ENCODE data around the gene SEC14L1.

Gene SEC14L1

GRCh38 chr17:77164483-77165091 is 23.8 kb downstream of the SEC14L1 start:
- DNase-seq, result no peak

DNA sequence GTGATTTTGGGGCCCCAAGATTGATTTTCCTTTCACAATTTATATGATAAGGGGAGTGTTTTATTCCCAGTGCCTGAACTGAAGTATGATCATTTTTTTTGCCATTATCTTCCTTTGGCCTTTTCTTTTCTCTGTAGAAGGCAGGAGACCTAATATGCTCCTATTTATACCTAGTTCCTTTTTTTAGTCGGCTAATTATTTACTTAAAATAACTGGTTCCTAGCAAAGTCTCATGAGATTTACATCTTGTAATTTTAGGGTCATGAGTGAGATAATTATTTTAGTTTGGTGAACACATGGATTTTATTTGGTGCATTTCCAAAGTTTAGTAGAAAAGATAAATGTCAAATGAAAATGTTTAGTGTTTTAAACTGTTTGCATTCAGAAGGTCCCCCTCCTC is 24.8 kb downstream of the SEC14L1 start:
- DNase-seq, result no peak

- DNase-seq, result no peak
Observed at GRCh38 chr17:77167472-77168306, 26.9 kb downstream of the SEC14L1 start.

GRCh38 chr17:77173104-77173503 is 32.3 kb downstream of the SEC14L1 start:
- DNase-seq, result no peak

- no peak for DNase-seq
Observed at GRCh38 chr17:77174928-77175661, 34.3 kb downstream of the SEC14L1 start.

GRCh38 chr17:77177002-77177741 is 36.4 kb downstream of the SEC14L1 start:
- no peak for DNase-seq

GRCh38 chr17:77178050-77178449 is 37.3 kb downstream of the SEC14L1 start:
- no peak for DNase-seq

DNA sequence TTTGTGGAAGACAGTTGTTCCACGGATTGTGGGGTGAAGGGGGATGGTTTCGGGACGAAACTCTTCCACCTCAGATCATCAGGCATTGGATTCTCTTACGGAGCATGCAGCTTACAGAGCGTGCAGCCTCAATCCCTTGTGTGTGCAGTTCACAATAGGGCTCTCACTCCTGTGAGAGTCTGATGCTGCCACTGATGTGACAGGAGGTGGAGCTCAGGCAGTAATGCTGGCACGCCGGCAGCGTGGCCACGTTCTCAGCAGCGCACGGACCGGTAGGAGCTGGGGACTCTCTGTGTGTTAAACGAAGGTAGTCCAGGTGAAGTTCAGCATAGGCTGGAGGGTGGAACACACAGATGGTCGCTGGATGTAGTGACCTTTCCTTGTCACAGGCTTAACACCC is 37.8 kb downstream of the SEC14L1 start:
- no peak for DNase-seq

- no peak for DNase-seq
Observed at GRCh38 chr17:77180503-77181357, 40.0 kb downstream of the SEC14L1 start.

GRCh38 chr17:77182205-77183172 is 41.7 kb downstream of the SEC14L1 start:
- DNase-seq, result no peak

DNA sequence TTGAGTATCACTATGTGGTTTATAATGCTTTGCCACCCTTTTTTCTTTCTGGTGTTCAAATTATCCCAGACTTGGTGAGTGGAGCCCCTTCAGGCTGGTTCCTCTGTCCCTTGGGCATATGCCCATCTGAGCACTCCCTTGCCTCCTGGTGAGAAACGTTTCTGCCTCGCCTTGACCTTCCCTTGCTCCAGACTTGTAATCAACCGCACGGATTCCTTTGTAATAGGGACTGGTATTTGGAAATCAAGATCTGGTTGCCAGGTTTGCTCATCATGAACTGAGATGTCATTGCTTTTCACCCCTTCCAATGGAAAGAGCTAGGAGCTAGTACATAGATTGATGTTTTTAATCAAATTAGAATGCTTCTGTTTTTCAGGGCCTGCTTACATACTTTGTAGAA is 43.7 kb downstream of the SEC14L1 start:
- DNase-seq, result no peak

DNA sequence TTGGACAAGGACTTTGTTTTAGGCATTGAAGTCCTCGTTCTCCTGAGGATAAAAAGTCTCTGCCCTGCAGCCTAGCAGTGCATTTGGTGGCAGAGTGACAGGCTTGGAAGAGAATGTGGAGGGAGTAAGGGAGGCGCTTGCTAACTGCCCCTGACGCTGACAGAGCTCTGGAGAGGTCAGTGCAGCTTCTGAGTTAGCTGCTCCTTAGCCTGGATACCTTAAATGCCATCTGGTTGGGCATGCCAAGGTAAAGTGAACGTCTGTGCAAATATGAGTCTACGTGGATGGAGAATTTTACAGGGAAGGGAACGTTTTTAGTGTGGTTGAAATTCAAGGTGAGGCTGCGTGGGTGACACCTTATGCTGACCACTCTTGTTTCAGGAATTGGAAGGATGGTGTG is 44.4 kb downstream of the SEC14L1 start:
- no peak for DNase-seq

- DNase-seq, result no peak
Observed at GRCh38 chr17:77186141-77186604, 45.4 kb downstream of the SEC14L1 start.

GRCh38 chr17:77188084-77189066 is 47.6 kb downstream of the SEC14L1 start:
- DNase-seq, result no peak

DNA sequence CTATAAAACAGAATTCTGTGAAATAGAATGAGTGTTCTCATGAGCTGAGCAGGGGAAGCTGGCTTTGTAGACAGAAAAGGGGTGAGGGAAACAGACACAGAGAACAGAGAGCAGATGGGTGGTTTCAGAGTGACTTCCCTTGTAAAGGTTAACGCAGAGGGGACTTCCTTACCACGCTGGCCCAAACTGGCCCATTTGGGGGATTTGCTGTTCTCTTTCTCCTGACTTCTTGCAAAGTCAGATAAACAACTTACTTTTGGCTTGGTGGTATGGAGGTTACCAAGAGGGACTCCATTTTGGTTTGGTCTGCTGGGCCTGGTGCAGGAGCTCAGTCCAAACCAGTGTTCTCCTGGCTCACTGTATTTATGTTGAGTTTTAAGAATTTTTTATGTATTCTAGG is 48.4 kb downstream of the SEC14L1 start:
- no peak for DNase-seq

GRCh38 chr17:77190576-77190975 is 49.8 kb downstream of the SEC14L1 start:
- no peak for DNase-seq

- no peak for DNase-seq
Observed at GRCh38 chr17:77191244-77191643, 50.5 kb downstream of the SEC14L1 start.

- no peak for DNase-seq
Observed at GRCh38 chr17:77193653-77194052, 52.9 kb downstream of the SEC14L1 start.

DNA sequence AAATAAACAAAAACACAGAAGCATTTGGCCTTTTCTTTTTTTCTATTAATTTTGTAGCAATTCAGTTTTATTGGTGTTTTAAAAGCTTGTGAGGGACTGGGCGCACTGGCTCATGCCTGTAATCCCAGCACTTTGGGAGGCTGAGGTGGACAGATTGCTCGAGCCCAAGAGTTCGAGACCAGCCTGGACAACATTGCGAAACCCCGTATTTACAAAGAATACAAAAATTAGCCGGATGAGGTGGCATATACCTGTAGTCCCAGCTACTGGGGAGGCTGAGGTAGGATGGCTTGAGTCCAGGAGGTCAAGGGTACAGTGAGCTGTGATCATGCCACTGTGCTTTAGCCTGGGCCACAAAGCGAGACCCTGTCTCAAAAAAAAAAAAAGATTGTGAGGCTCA is 53.4 kb downstream of the SEC14L1 start:
- DNase-seq, result no peak

DNA sequence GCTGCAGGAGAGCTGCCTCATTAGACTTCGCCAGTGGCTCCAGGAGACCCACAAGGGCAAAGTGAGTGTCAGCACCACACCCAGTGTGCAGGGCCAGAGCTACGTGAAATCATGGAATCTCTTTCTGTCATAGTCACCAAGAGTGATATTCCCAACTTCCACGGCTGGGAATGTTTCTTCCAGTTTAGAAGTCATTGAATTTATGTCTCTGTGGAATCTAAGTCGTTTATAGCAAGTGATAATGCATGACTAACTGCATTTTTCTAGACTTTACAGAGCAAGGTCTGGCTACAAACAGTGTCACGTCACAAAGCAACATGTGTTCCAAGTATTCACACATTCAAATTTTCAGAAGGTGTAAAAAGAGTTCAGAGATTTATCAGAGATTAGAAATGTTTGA is 55.5 kb downstream of the SEC14L1 start:
- DNase-seq, result no peak

All from stimulated activated naive CD4-positive, alpha-beta T cell treated with Interleukin-2 at 50 U/mL for 16 hours (primary cell).